Measurements from ENCODE around the gene TMEM178B.
A peak's percentile ranks its signal among the peaks of the same experiment; 100 is the strongest.

TMEM178B gene

DNA sequence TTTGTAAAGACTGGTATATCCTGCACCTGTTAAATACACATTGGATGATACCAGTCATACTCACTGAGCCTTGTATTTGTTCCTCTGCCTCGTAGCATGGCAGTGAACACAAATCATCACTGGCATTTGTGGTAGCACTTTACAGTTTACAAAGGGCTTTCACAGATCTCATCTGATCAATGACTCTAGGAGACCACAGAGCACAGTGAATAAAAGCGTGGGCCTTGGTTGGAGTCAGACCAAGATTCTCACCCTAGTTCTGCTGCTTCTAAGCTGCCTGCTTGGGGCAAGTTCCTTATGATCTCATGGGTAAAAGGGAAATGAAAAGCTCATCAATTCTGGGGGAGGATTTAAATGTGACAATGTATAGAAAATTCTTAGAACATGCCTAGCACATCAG lies 347.4 kb downstream of the TMEM178B start:
- CTCF ChIA-PET = interaction anchor here (0.7 kb wide), 1 partner anchor 1095 kb away, joined by 3 read pairs; no protein-coding TSS in a partner anchor
- no peak overlapping the region for H3K4me3 ChIP-seq (ENCODE audit: low read depth, low read length)
- H3K27ac ChIP-seq (ENCODE audit: extremely low read depth, low read depth, low read length) = no peak overlapping the region
- no peaks in the 10 kb centered on the region for H3K4me1 ChIP-seq (ENCODE audit: control insufficient read depth, insufficient read depth, low read length)
- POLR2A ChIA-PET = no interaction called here
- no peak for TF ChIP-seq ZNF132 (tag by site-specific recombination; IDR thresholded peaks at IDR 0.05; ENCODE audit: borderline replicate concordance)
- no peak for TF ChIP-seq ZNF404 (tag by site-specific recombination; IDR thresholded peaks at IDR 0.05)
- no peak for TF ChIP-seq GLIS1 (tag by site-specific recombination; IDR thresholded peaks at IDR 0.05)
- TF ChIP-seq ZNF23 (tag by site-specific recombination; IDR thresholded peaks at IDR 0.05; ENCODE audit: borderline replicate concordance) = no peak
- no peak for TF ChIP-seq ZFP69B (tag by site-specific recombination; IDR thresholded peaks at IDR 0.05)
- TF ChIP-seq, protein P1, sequence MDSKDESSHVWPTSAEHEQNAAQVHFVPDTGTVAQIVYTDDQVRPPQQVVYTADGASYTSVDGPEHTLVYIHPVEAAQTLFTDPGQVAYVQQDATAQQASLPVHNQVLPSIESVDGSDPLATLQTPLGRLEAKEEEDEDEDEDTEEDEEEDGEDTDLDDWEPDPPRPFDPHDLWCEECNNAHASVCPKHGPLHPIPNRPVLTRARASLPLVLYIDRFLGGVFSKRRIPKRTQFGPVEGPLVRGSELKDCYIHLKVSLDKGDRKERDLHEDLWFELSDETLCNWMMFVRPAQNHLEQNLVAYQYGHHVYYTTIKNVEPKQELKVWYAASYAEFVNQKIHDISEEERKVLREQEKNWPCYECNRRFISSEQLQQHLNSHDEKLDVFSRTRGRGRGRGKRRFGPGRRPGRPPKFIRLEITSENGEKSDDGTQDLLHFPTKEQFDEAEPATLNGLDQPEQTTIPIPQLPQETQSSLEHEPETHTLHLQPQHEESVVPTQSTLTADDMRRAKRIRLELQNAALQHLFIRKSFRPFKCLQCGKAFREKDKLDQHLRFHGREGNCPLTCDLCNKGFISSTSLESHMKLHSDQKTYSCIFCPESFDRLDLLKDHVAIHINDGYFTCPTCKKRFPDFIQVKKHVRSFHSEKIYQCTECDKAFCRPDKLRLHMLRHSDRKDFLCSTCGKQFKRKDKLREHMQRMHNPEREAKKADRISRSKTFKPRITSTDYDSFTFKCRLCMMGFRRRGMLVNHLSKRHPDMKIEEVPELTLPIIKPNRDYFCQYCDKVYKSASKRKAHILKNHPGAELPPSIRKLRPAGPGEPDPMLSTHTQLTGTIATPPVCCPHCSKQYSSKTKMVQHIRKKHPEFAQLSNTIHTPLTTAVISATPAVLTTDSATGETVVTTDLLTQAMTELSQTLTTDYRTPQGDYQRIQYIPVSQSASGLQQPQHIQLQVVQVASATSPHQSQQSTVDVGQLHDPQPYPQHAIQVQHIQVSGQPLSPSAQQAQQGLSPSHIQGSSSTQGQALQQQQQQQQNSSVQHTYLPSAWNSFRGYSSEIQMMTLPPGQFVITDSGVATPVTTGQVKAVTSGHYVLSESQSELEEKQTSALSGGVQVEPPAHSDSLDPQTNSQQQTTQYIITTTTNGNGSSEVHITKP (tag by site-specific recombination; IDR thresholded peaks at IDR 0.05) = no peak
- TF ChIP-seq KLF16 (tag by site-specific recombination; IDR thresholded peaks at IDR 0.05) = no peak
- TF ChIP-seq, protein P2, sequence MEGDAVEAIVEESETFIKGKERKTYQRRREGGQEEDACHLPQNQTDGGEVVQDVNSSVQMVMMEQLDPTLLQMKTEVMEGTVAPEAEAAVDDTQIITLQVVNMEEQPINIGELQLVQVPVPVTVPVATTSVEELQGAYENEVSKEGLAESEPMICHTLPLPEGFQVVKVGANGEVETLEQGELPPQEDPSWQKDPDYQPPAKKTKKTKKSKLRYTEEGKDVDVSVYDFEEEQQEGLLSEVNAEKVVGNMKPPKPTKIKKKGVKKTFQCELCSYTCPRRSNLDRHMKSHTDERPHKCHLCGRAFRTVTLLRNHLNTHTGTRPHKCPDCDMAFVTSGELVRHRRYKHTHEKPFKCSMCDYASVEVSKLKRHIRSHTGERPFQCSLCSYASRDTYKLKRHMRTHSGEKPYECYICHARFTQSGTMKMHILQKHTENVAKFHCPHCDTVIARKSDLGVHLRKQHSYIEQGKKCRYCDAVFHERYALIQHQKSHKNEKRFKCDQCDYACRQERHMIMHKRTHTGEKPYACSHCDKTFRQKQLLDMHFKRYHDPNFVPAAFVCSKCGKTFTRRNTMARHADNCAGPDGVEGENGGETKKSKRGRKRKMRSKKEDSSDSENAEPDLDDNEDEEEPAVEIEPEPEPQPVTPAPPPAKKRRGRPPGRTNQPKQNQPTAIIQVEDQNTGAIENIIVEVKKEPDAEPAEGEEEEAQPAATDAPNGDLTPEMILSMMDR (tag by site-specific recombination; IDR thresholded peaks at IDR 0.05) = no peak
- no peak for TF ChIP-seq ZNF785 (tag by site-specific recombination; IDR thresholded peaks at IDR 0.05)
- TF ChIP-seq ZNF571 (tag by site-specific recombination; IDR thresholded peaks at IDR 0.05) = no peak
- TF ChIP-seq, protein P3, sequence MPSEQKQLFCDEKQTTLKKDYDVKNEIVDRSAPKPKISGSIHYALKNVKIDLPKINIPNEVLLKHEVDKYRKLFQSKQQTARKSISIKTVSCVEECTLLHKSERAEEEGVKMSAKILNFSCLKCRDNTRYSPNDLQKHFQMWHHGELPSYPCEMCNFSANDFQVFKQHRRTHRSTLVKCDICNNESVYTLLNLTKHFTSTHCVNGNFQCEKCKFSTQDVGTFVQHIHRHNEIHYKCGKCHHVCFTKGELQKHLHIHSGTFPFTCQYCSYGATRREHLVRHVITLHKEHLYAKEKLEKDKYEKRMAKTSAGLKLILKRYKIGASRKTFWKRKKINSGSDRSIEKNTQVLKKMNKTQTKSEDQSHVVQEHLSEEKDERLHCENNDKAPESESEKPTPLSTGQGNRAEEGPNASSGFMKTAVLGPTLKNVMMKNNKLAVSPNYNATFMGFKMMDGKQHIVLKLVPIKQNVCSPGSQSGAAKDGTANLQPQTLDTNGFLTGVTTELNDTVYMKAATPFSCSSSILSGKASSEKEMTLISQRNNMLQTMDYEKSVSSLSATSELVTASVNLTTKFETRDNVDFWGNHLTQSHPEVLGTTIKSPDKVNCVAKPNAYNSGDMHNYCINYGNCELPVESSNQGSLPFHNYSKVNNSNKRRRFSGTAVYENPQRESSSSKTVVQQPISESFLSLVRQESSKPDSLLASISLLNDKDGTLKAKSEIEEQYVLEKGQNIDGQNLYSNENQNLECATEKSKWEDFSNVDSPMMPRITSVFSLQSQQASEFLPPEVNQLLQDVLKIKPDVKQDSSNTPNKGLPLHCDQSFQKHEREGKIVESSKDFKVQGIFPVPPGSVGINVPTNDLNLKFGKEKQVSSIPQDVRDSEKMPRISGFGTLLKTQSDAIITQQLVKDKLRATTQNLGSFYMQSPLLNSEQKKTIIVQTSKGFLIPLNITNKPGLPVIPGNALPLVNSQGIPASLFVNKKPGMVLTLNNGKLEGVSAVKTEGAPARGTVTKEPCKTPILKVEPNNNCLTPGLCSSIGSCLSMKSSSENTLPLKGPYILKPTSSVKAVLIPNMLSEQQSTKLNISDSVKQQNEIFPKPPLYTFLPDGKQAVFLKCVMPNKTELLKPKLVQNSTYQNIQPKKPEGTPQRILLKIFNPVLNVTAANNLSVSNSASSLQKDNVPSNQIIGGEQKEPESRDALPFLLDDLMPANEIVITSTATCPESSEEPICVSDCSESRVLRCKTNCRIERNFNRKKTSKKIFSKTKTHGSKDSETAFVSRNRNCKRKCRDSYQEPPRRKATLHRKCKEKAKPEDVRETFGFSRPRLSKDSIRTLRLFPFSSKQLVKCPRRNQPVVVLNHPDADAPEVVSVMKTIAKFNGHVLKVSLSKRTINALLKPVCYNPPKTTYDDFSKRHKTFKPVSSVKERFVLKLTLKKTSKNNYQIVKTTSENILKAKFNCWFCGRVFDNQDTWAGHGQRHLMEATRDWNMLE (tag by site-specific recombination; conservative IDR thresholded peaks at IDR 0.05; ENCODE audit: low read depth) = no peak
- no peak for TF ChIP-seq ZNF830 (tag by site-specific recombination; IDR thresholded peaks at IDR 0.05; ENCODE audit: low read depth)
- TF ChIP-seq ZSCAN30 (tag by site-specific recombination; IDR thresholded peaks at IDR 0.05) = no peak
- H3K36me3 ChIP-seq (ENCODE audit: control insufficient read depth in 2 of 2, insufficient read depth in 1 of 2, low read length in 2 of 2) = no peaks in the 10 kb centered on the region
- no peaks in the 10 kb centered on the region for H3K9me3 ChIP-seq (ENCODE audit: control insufficient read depth, insufficient read depth, low read depth, low read length)

DNA sequence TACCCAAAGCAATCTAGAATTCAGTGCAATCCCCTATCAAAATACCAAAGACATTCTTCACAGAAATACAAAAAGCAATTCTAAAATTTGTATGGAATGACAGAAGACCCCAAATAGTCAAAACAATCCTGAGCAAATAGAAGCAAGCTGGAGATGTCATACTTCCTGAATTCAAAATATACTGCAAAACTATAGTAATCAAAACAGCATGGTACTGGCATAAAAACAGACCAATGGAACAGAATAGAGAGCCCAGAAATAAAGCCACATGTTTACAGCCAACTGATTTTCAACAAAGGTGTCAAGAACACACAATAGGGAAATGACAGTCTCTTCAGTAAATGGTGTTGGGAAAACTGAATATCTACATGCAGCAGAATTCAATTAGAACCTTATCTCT lies 353.3 kb downstream of the TMEM178B start:
- Histone ChIP-seq H3K9me3 (ENCODE audit: control insufficient read depth, insufficient read depth, low read depth, low read length) (no peaks in the 10 kb centered on the region), H3K4me3 (ENCODE audit: low read depth, low read length) (no peak overlapping the region), H3K4me1 (ENCODE audit: control insufficient read depth, insufficient read depth, low read length) (no peaks in the 10 kb centered on the region), H3K27ac (ENCODE audit: extremely low read depth, low read depth, low read length) (no peak overlapping the region), H3K36me3 (ENCODE audit: control insufficient read depth in 2 of 2, insufficient read depth in 1 of 2, low read length in 2 of 2) (no peaks in the 10 kb centered on the region)
- ChIA-PET POLR2A (no interaction called here), CTCF (interaction anchor here (0.6 kb wide), 1 partner anchor 192 kb away, joined by 4 read pairs; no protein-coding TSS in a partner anchor)
- no peak for TF ChIP-seq GLIS1 (tag by site-specific recombination; IDR thresholded peaks at IDR 0.05)
- TF ChIP-seq ZNF76 (tag by site-specific recombination; IDR thresholded peaks at IDR 0.05; ENCODE audit: borderline replicate concordance, low read depth) = no peak
- no peak for TF ChIP-seq ZSCAN23 (tag by site-specific recombination; IDR thresholded peaks at IDR 0.05)
- TF ChIP-seq, protein P2 (tag by site-specific recombination; IDR thresholded peaks at IDR 0.05) = no peak
- TF ChIP-seq ZBTB21 (tag by site-specific recombination; IDR thresholded peaks at IDR 0.05) = no peak
- no peak for TF ChIP-seq ZNF433 (tag by site-specific recombination; IDR thresholded peaks at IDR 0.05; ENCODE audit: low read depth)
- no peak for TF ChIP-seq ZNF112 (tag by site-specific recombination; IDR thresholded peaks at IDR 0.05)
- TF ChIP-seq ZNF391 (tag by site-specific recombination; IDR thresholded peaks at IDR 0.05; ENCODE audit: borderline replicate concordance, low read depth) = no peak
- TF ChIP-seq ZNF626 (tag by site-specific recombination; IDR thresholded peaks at IDR 0.05) = 0 out of 2 replicates have a peak, but pooled peaks have one; percentile 12
- no peak for TF ChIP-seq ZNF174 (tag by site-specific recombination; IDR thresholded peaks at IDR 0.05)
